Parathyroid adenoma (tissue), 2 donors: ENCODE results near the gene ZACN.
"Not testable (repeated sequence)": the region's sequence is repeated elsewhere in the genome, so short reads cannot be mapped to it uniquely, and the experiment has no call there.

Experiments
- H2AFZ ChIP-seq: fragments of 300-600 bp; sonication (generic); one replicate; pipeline ENCODE4 v1.7.0; 2017; ENCODE audit warnings: antibody characterized with exemption, mild to moderate bottlenecking
- H3K27ac ChIP-seq: fragments of 300-600 bp; sonication (generic); one replicate; pipeline ENCODE4 v1.7.0; 2017
- H3K27me3 ChIP-seq: fragments of 300-600 bp; sonication (generic); one replicate; pipeline ENCODE4 v1.7.0; 2017; ENCODE audit warnings: low read length; ENCODE audit not compliant: control insufficient read depth, insufficient read depth
- H3K36me3 ChIP-seq: fragments of 300-600 bp; sonication (generic); one replicate; pipeline ENCODE4 v1.7.0; 2017; ENCODE audit warnings: low read length; ENCODE audit not compliant: control insufficient read depth, insufficient read depth
- H3K4me1 ChIP-seq: fragments of 300-600 bp; sonication (generic); one replicate; pipeline ENCODE4 v1.7.0; 2017; ENCODE audit warnings: control low read depth
- H3K4me2 ChIP-seq: fragments of 300-600 bp; sonication (generic); one replicate; pipeline ENCODE4 v1.7.0; 2017; ENCODE audit warnings: low read length
- H3K4me3 ChIP-seq: fragments of 300-600 bp; sonication (generic); one replicate; pipeline ENCODE4 v1.7.0; 2017; ENCODE audit warnings: low read depth, low read length
- H3K79me2 ChIP-seq: fragments of 300-600 bp; sonication (generic); one replicate; pipeline ENCODE4 v1.7.0; 2017; ENCODE audit warnings: control low read depth
- H3K9ac ChIP-seq: fragments of 300-600 bp; sonication (generic); one replicate; pipeline ENCODE4 v1.7.0; 2017; ENCODE audit warnings: mild to moderate bottlenecking
- H3K9me3 ChIP-seq: fragments of 300-600 bp; sonication (generic); one replicate; pipeline ENCODE4 v1.7.0; 2017; ENCODE audit warnings: low read length; ENCODE audit not compliant: control insufficient read depth
- CTCF ChIP-seq: fragments of 300-600 bp; sonication (generic); IDR thresholded peaks from one replicate; pipeline ENCODE4 v1.7.0; 2017; ENCODE audit warnings: antibody characterized with exemption, mild to moderate bottlenecking
- donor health status: primary hyperparathyroidism.

The ZACN gene

GRCh38 chr17:76053246-76054111 lies 25.5 kb upstream of the ZACN start:
- no peak overlapping the region for H3K27ac ChIP-seq
- H3K36me3 ChIP-seq, result no peaks in the 10 kb centered on the region
- H2AFZ ChIP-seq, result no peak overlapping the region
- no peak overlapping the region for H3K9ac ChIP-seq
- peaks cover 8% of the 10 kb centered on the region for H3K79me2 ChIP-seq
- no peak overlapping the region for H3K4me2 ChIP-seq
- peaks cover 6% of the 10 kb centered on the region for H3K4me1 ChIP-seq
- no peak for TF ChIP-seq CTCF
- H3K4me3 ChIP-seq, result no peak overlapping the region
- no peaks in the 10 kb centered on the region for H3K27me3 ChIP-seq
- no peaks in the 10 kb centered on the region for H3K9me3 ChIP-seq

- Histone ChIP-seq H3K9me3 (no peaks in the 10 kb centered on the region), H3K9ac (no peak overlapping the region), H3K4me3 (no peak overlapping the region), H2AFZ (no peak overlapping the region), H3K79me2 (peaks cover 12% of the 10 kb centered on the region), H3K27ac (no peak overlapping the region), H3K4me1 (peaks cover 6% of the 10 kb centered on the region), H3K36me3 (no peaks in the 10 kb centered on the region), H3K4me2 (no peak overlapping the region), H3K27me3 (no peaks in the 10 kb centered on the region)
- TF ChIP-seq CTCF, result no peak
Measured at GRCh38 chr17:76054112-76054476, 24.9 kb upstream of the ZACN start.

- no peak for TF ChIP-seq CTCF
- Histone ChIP-seq H2AFZ (no peak overlapping the region), H3K4me1 (no peaks in the 10 kb centered on the region), H3K4me2 (no peak overlapping the region), H3K36me3 (no peaks in the 10 kb centered on the region), H3K9ac (no peak overlapping the region), H3K9me3 (no peaks in the 10 kb centered on the region), H3K79me2 (peaks cover 12% of the 10 kb centered on the region), H3K27ac (no peak overlapping the region), H3K4me3 (no peak overlapping the region), H3K27me3 (no peaks in the 10 kb centered on the region)
Measured at GRCh38 chr17:76056882-76057281, 22.1 kb upstream of the ZACN start.

GRCh38 chr17:76058264-76058663 lies 20.7 kb upstream of the ZACN start:
- H2AFZ ChIP-seq, H3K9me3 ChIP-seq, H3K4me2 ChIP-seq, H3K27ac ChIP-seq, H3K4me3 ChIP-seq, H3K27me3 ChIP-seq, H3K4me1 ChIP-seq, H3K36me3 ChIP-seq, H3K9ac ChIP-seq: not testable (repeated sequence)
- peaks cover 12% of the 10 kb centered on the region for H3K79me2 ChIP-seq

- Histone ChIP-seq H3K4me2 (no peak overlapping the region), H2AFZ (no peak overlapping the region), H3K27ac (no peak overlapping the region), H3K27me3 (no peaks in the 10 kb centered on the region), H3K36me3 (no peaks in the 10 kb centered on the region), H3K4me3 (no peak overlapping the region), H3K4me1 (no peaks in the 10 kb centered on the region), H3K79me2 (no peaks in the 10 kb centered on the region), H3K9ac (no peak overlapping the region), H3K9me3 (no peaks in the 10 kb centered on the region)
- TF ChIP-seq CTCF, result no peak
Measured at GRCh38 chr17:76063875-76064546, 15.0 kb upstream of the ZACN start.
